Activated naive CD4-positive, alpha-beta T cell treated with Interleukin-2 at 50 U/mL for 16 hours (primary cell): Measurements from ENCODE around the gene BUD13.

Source experiments
- DNase-seq: peaks from one replicate; pipeline ENCODE4 v3.0.0-alpha.2; 2020

The BUD13 gene

GRCh38 chr11:116742104-116742503 is 30.7 kb downstream of the BUD13 start:
- no peak for DNase-seq

DNA sequence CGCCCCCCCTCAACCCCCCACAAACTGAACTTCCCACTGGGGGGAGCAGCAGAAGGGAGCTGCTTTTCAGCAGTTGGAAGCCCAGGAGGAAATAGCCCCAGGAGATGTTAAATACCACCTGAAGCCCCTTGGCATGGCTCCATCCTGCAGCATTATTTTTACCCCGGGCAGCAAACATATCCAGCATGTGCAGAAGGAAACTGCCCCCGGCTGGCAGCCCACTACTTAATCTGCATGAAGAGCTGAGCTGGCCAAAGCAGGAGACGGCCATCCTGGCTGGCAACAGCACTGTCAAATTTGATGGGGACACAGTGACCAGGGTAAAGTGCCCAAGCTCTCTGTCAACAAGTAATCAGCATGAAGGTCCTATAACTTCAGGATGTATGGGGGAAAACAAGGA is 32.0 kb downstream of the BUD13 start:
- no peak for DNase-seq

- DNase-seq = no peak
Observed at GRCh38 chr11:116738975-116739374, 33.8 kb downstream of the BUD13 start.

GRCh38 chr11:116736763-116737162 is 36.0 kb downstream of the BUD13 start:
- no peak for DNase-seq

GRCh38 chr11:116733969-116734508 is 38.7 kb downstream of the BUD13 start:
- DNase-seq = no peak

DNA sequence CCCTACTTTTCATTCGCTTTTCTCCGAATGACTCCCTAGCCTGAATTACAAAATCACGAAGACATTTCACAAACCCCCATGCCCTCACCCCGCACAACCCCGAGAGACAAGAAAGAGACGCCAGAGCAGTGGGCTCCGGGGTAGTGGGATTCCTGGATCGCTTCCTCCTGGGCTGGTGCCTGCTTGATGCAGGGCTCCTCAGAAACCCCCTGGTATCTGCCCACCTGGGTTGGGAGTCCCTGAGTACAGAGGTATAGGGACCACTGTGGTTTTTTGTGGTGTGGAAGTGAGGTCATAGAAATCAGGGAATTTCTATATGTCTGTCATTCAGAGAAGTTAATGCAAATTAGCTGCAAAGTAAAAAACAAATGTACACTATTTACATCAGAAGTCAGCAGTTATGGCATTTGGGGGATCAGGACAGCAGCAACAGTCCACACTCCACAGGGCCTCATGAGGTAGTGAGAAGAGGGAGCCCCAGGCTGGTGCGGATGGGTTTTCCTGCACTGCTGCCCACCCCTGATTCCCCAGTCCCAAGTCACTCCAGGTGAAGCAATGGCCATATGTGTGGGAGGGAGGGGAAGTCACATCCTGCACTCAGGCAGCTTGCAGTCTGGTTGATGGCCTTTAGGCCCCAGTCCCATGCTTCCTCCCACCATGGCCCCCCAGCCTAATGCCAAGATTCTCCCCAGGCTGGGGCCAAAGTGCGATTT is 39.6 kb downstream of the BUD13 start:
- DNase-seq = no peak

DNA sequence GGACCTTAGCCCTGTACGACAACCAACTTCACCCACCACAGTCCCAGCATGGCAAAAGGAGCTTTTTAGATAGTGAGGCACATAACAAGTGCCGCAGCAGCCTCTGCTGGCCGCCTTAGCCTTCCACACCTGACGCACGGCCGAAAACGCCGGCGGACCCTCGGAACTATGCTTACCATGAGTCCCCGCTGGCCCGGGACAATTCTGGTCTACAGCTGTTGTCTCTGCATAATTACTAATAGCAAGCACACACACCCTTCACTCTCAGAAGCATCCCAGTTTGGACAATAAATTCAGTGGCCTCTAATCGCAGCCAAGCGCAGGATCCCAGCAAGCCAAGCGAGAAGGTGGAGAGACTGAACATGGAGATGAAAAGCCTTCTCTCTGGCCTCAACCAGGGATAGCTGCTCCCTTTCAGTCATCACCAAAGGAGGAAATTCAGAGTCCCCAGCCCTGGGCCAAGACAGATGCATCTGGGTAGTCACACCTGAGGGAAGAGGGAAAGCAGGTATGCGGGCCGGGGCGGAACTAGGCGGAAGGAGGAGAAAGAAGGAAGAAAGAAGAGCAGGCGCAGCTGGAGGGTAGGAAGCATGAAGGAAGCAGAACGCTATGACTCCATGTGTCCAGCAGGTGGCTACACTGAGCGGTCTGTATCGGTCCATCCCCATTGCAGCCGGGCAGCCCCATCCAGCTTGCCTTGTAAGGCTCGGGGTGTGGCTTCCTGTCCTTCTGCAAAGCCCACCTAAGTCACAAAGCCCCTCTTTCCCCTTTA is 40.3 kb downstream of the BUD13 start:
- peak; percentile 60 for DNase-seq

DNA sequence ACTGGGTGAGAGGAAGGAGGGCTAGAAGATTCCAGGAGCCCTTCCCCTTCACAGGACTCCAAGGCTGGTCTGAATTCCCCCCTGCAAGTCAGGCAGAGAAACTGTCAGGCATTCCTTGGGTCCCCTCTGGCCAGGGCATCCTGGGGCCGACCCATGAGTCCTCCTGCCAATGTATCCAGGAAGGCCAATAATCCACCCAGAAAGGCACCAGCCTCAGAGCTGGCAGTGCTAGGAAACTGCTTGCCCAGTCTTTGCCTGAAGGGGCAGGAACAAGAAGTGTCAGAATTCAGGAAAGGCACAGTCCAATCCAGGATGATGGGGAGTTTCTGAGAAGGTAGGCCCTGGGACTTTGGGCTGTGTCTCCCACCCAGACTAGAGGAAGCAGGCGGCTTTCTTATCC is 41.0 kb downstream of the BUD13 start:
- DNase-seq = no peak

DNA sequence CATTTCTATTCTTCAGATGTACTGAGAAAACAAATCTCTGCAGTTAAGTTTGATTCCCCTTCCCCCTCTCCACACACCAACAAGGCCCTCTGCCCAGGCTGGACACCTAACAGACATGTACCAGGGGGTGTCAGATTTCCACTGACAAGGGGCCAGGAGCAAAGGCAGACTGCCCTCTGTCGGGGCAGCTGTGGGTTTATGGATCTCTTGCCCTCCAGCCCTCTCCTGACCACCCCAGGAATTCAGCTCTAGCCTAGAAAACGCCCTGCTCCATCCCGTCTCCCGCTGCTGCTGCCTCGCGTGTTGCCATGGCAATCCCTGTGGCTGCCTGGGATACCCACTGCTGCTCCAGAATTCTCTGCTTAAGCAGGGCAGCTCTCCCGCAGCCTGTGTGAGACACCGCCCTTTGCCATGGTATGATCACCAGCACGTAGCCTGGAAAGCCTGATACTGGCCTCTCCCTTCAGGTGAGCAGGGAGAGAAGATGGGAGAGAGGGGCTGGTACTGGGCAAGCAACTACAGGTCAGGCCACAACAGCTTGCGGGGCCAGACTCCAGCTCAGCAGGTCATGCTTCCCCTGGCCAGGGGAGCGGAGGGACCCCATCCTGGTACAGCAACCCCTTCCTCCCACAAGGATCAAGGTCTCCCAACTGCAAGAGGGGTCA is 41.6 kb downstream of the BUD13 start:
- DNase-seq = no peak

DNA sequence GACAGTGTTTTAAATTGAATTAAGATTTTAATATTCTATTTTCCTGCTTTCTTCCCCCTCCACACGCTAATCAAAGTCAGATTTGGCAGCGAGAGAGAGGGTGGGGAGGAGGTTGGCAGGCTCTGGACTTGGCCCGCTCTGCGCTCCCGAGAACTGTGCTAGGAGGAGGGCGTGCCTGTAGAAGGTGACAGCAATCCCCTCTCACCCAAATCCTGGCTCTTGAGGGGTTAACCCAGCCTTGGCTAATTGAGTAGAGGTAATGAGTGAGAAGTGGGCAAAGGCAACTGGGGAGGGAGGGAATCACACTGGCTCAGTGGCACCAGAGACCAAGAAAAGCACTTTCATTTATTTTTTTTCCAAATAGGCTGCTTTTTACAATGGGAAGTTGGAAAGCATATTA is 42.2 kb downstream of the BUD13 start:
- DNase-seq = no peak

DNA sequence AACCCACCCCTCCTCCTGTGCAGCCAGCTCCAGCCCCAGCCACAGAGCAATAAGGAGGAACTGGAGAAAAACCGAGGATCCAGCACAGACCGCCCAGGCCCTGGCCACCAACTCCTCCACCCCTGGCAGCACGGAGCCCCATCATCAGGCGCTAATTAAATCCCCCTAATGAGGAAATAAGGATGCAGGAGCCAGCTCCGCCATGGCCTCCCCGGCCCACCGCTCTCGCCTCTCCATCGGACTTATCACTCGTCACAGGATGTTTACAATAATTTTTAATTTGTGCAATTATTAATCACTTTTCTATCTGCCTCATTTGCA is 42.6 kb downstream of the BUD13 start:
- DNase-seq = no peak

DNA sequence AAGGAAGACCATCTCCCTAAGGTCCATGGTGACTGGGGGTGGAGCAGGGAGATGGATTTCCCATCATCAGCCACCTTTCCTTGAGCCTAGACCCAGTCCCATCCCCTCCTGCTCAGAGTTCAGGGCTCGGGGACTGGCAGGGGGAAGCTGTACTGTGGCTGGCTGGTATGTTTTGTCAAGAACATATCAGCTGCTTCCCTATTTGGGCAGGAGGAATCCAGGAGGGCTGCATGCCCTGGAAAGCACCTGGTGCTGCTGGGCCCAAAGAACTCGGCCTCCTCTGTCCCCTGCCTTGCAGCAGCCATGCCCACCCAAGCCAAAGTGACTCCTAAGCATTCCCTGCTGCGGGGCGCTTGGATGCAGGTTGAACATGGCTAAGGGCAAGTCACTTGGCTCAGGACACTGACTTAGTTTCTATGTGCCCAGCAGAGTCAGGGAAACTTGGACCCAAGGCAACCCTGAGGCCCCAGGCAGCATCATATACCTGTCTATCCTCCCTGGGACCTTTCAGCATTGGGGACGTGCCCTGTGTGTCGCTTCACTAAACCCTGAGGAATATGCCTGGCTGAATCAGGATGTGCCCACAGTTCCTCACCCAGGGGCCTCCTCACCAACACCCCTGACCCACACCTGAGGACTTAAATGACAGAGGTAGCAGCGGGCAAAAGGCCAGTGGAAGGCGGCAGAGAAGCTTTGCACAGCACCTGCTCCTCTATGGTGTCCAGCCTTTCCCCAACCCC is 43.1 kb downstream of the BUD13 start:
- DNase-seq = no peak

GRCh38 chr11:116727990-116728389 is 44.8 kb downstream of the BUD13 start:
- DNase-seq = no peak

DNA sequence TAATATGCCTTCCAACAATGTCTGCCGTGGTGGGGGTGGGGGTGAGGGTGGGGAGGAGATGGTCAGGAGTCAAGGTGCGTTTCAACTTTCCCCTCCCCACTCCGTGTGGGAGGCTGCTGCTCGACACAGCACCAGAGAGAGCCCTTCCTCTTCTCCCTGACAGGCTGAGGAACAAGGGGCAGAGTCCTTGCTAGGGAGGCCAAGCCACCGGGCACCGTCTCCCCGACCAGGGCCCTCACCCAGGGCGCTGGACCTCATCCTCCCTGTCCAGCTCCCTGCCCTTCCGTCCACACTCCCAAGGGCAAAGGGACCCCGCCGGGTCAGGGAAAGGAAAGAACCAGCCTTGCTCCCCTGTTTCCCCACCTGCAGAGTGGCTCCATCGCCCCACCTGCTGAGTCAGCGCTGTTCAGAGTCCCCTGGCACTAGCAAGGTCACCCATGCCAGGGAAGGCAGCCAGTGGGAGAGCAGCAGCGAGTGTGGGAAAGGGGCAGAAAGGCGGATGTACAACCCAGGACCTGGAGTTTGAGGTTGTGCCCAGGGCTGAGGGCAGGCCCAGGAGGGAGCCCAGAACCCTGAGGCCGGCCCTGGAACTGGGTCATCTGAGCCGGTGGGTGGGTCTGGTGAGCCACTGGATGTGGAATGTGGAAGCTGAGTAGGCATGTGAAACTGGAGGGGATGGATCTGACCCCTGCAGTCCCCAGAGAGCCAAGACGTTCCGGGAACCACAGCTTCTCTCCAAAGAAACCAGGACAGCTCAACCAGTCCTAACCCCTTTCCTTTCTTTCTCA is 47.2 kb downstream of the BUD13 start:
- DNase-seq = no peak

GRCh38 chr11:116724813-116725212 is 48.0 kb downstream of the BUD13 start:
- DNase-seq = no peak

DNA sequence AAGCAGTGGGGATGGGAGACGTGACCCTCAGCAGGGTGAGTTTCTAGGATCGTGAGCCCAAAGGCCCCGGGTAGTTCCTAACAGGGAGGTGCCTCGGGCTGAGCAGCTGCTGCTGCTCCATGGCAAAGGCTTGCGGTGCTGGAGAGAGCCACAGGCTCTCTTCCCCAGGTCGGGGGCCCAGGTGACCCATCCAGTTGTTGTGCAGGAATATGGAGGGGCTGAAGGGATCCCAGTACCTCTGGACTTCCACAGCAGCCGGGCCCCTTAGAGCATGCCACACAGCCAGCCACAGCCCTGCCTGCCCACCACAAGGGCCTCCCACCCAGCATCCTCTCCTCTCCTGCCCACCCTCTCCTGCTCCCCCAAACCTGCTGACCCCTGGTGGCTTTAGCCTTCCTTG is 49.3 kb downstream of the BUD13 start:
- no peak for DNase-seq

DNA sequence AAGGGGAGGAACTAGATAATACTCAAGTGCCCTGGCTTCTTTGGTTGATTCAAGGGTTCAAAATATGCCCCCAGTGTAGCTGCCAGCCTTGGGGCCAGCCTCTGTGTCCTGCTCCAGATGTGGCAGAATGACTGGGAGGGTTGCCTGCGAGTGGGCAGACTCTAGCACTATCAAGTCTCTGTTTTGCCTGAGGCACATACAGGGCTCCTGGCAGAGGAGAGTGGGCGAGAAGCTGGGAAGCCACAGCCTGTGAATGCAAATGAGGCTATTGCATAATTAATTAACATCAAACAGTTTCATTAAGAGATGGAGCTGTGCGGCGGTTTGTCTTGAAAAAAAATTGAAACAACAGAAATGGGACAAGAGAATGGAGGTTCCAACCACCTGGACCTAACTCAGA is 50.8 kb downstream of the BUD13 start:
- DNase-seq = no peak

- DNase-seq = no peak
Observed at GRCh38 chr11:116720895-116721294, 51.9 kb downstream of the BUD13 start.

DNA sequence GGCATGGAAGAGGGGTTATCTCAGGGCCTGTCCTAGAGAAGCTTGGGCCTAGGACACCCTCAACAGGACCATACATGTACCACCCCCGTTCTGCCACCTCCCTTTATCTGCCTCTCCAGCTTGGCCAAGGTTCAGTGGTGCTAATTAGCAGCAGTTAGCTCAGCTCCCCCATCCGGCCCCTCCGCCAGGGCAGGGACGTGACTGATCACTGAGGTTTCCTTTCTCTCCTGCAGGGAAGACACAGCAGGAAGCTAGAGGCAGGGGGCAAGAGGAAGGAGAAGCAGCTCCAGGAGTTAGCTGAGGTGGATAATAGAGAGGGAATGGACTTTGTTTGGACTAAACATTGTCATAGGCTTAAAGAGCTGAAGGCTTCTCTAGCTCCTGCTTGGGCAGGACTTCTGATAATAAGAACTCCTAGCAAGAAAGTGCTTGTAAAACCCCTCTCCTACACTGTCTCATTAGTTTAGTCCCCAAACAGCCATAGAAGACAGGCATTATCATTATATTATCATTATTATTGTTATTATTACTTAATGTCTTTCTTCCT is 53.8 kb downstream of the BUD13 start:
- no peak for DNase-seq

DNA sequence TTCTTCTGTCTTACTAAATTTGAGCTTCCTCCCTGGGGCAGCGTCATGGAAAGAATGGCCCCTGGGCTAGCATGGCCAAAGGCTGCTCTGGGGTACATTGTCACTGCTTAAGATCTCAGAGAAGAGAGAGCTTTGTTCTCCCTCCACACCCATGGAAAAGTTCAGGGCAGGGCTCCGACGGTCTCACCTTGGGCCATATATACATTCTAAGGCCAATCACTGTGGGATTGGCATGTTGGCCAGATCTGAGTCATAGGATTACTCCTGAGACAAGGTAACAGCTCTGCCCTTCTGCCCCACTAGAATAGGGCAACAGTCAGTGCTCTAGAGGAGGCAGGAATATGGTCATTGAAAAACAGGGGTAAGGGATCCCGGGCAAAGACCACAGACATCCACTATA is 56.2 kb downstream of the BUD13 start:
- DNase-seq = no peak

GRCh38 chr11:116715383-116715782 is 57.4 kb downstream of the BUD13 start:
- no peak for DNase-seq

GRCh38 chr11:116714902-116715301 is 57.9 kb downstream of the BUD13 start:
- no peak for DNase-seq
